Measurements from ENCODE around the gene TMEM14B. TPM values are rescaled to one million over a fixed set of nuclear protein-coding genes. Genes with fewer than 3 reads are reported as not detected.

TMEM14B gene
- total RNA-seq, 1 donor from 2014 or later, result 67.8 TPM

Other genes with a start within 250 kb of the TMEM14B start
- gene GCNT2, start 226.5 kb upstream of the TMEM14B start, total RNA-seq, result 3.0 TPM
- gene C6orf52, start 53.2 kb upstream of the TMEM14B start, total RNA-seq, result 1.1 TPM
- 17.3 TPM for gene PAK1IP1, start 52.8 kb upstream of the TMEM14B start, total RNA-seq
- 84.8 TPM for gene TMEM14C, start 24.7 kb upstream of the TMEM14B start, total RNA-seq
- 0.71 TPM for gene MAK, start 90.7 kb downstream of the TMEM14B start, total RNA-seq
- not detected for gene GCM2, start 134.2 kb downstream of the TMEM14B start, total RNA-seq
- 0.93 TPM for gene SYCP2L, start 139.2 kb downstream of the TMEM14B start, total RNA-seq